Suprapubic skin (tissue), 3 donors: ENCODE results near the gene CNRIP1.

Experiments
- CTCF ChIP-seq, 2 donors: fragments of 200-600 bp in 1 of 2; fragments of 450-650 bp in 1 of 2; sonication (generic) in 1 of 2; IDR thresholded peaks; one replicate each; pipeline ENCODE4 v1.5.1; 2016 to 2019; ENCODE audit warnings: antibody characterized with exemption in 2 of 2, mild to moderate bottlenecking in 1 of 2, moderate library complexity in 1 of 2
- EP300 ChIP-seq: sonication (generic); formaldehyde crosslinking; IDR thresholded peaks from one replicate; pipeline ENCODE4 v1.6.1; 2017; ENCODE audit warnings: antibody characterized with exemption
- POLR2A ChIP-seq, 2 donors: fragments of 450-650 bp; IDR thresholded peaks; one replicate each; pipeline ENCODE4 v1.6.1; 2017; ENCODE audit warnings: antibody characterized with exemption in 2 of 2, mild to moderate bottlenecking in 2 of 2, moderate library complexity in 2 of 2

GRCh38 chr2:68336192-68336591 is 16.4 kb upstream of the CNRIP1 start:
- no peak for TF ChIP-seq POLR2A (IDR thresholded peaks at IDR 0.05)
- TF ChIP-seq EP300 = no peak
- TF ChIP-seq CTCF (IDR thresholded peaks at IDR 0.05) = no peak
